Activated CD4-positive, alpha-beta memory T cell treated with anti-CD3 and anti-CD28 coated beads for 36 hours (primary cell): Measurements from ENCODE around the gene A4GALT. TPM values are rescaled to one million over a fixed set of nuclear protein-coding genes. Genes with fewer than 3 reads are reported as not detected.

Source experiments
- CTCF ChIA-PET: fragments of 350-600 bp; sonication (Branson Sonifier 250); formaldehyde crosslinking; loops from one replicate; lab custom pipeline; 2021; ENCODE audit warnings: antibody characterized with exemption, inconsistent platforms; lab: Charles Lee
- POLR2A ChIA-PET: fragments of 350-600 bp; sonication (Branson Sonifier 250); formaldehyde crosslinking; loops from one replicate; lab custom pipeline; 2021; ENCODE audit warnings: antibody characterized with exemption; lab: Charles Lee
- DNase-seq: peaks from one replicate; pipeline ENCODE4 v3.0.0-alpha.2; 2020
- H3K27ac Mint-ChIP-seq: one replicate; pipeline ENCODE4 v1.8.0; 2021; ENCODE audit warnings: mixed read lengths
- H3K27me3 Mint-ChIP-seq: one replicate; pipeline ENCODE4 v1.8.0; 2021; ENCODE audit warnings: mixed read lengths
- H3K36me3 Mint-ChIP-seq: one replicate; pipeline ENCODE4 v1.8.0; 2021; ENCODE audit warnings: mixed read lengths
- H3K4me1 Mint-ChIP-seq: one replicate; pipeline ENCODE4 v1.8.0; 2021; ENCODE audit warnings: low read depth, mixed read lengths
- H3K4me3 Mint-ChIP-seq: one replicate; pipeline ENCODE4 v1.8.0; 2021; ENCODE audit warnings: mild to moderate bottlenecking, mixed read lengths
- H3K9me3 Mint-ChIP-seq: one replicate; pipeline ENCODE4 v1.8.0; 2021; ENCODE audit warnings: mixed read lengths
- intact Hi-C: fragments of 100-400 bp; cut with micrococcal nuclease; formaldehyde crosslinking; loops from one replicate; pipeline ENCODE4 v1.15.1; 2023
- total RNA-seq, 2 experiments: library from RNA; stranded (reverse); gene quantifications; one replicate each; pipeline ENCODE4 v1.2.3, GENCODE V29; 2021

The A4GALT gene
- total RNA-seq, 2 experiments from 2014 or later = not detected

GRCh38 chr22:42696331-42696967 is 24.2 kb downstream of the A4GALT start:
- Mint-ChIP-seq H3K4me1 (no peaks in the 10 kb centered on the region), H3K9me3 (no peaks in the 10 kb centered on the region), H3K27me3 (no peaks in the 10 kb centered on the region), H3K36me3 (no peaks in the 10 kb centered on the region), H3K27ac (no peak overlapping the region), H3K4me3 (no peak overlapping the region)
- intact Hi-C loops = no loop called here
- no peak for DNase-seq
- ChIA-PET POLR2A (no interaction called here), CTCF (no interaction called here)

GRCh38 chr22:42695294-42695693 is 25.4 kb downstream of the A4GALT start:
- H3K4me1 Mint-ChIP-seq = no peaks in the 10 kb centered on the region
- H3K9me3 Mint-ChIP-seq = no peaks in the 10 kb centered on the region
- no peaks in the 10 kb centered on the region for H3K36me3 Mint-ChIP-seq
- POLR2A ChIA-PET = no interaction called here
- H3K4me3 Mint-ChIP-seq = no peak overlapping the region
- intact Hi-C loops = no loop called here
- no peaks in the 10 kb centered on the region for H3K27me3 Mint-ChIP-seq
- H3K27ac Mint-ChIP-seq = no peak overlapping the region
- CTCF ChIA-PET = no interaction called here
- DNase-seq = no peak

- intact Hi-C loops = no loop called here
- Mint-ChIP-seq H3K36me3 (no peaks in the 10 kb centered on the region), H3K27ac (no peak overlapping the region), H3K4me1 (no peaks in the 10 kb centered on the region), H3K4me3 (no peak overlapping the region), H3K27me3 (no peaks in the 10 kb centered on the region), H3K9me3 (no peaks in the 10 kb centered on the region)
- DNase-seq = no peak
- POLR2A ChIA-PET = no interaction called here
- CTCF ChIA-PET = no interaction called here
These were observed 26.6 kb downstream of the A4GALT start for GRCh38 chr22:42693763-42694683.

GRCh38 chr22:42693055-42693762 is 27.5 kb downstream of the A4GALT start:
- POLR2A ChIA-PET = no interaction called here
- Mint-ChIP-seq H3K4me1 (no peaks in the 10 kb centered on the region), H3K36me3 (no peaks in the 10 kb centered on the region), H3K9me3 (no peaks in the 10 kb centered on the region), H3K27ac (no peak overlapping the region), H3K27me3 (no peaks in the 10 kb centered on the region), H3K4me3 (no peak overlapping the region)
- DNase-seq = no peak
- intact Hi-C loops = no loop called here
- CTCF ChIA-PET = interaction anchor here (0.8 kb wide), 1 partner anchor 30 kb away, joined by 3 read pairs; no protein-coding TSS in a partner anchor

- no peaks in the 10 kb centered on the region for H3K4me1 Mint-ChIP-seq
- DNase-seq = no peak
- CTCF ChIA-PET = interaction anchor here (0.8 kb wide), 1 partner anchor 29 kb away, joined by 3 read pairs; no protein-coding TSS in a partner anchor
These were observed 28.2 kb downstream of the A4GALT start for GRCh38 chr22:42692239-42693054.

GRCh38 chr22:42691440-42691839 is 29.2 kb downstream of the A4GALT start:
- Mint-ChIP-seq H3K9me3 (no peaks in the 10 kb centered on the region), H3K27me3 (no peaks in the 10 kb centered on the region), H3K4me3 (no peak overlapping the region), H3K36me3 (no peaks in the 10 kb centered on the region), H3K27ac (no peak overlapping the region), H3K4me1 (no peaks in the 10 kb centered on the region)
- intact Hi-C loops = no loop called here
- ChIA-PET POLR2A (no interaction called here), CTCF (no interaction called here)
- DNase-seq = no peak

More at GRCh38 chr22:42692239-42693054, 28.2 kb downstream of the A4GALT start:
- H3K9me3 Mint-ChIP-seq = no peaks in the 10 kb centered on the region
- H3K36me3 Mint-ChIP-seq = no peaks in the 10 kb centered on the region
- no peak overlapping the region for H3K27ac Mint-ChIP-seq
- intact Hi-C loops = no loop called here
- POLR2A ChIA-PET = no interaction called here
- H3K27me3 Mint-ChIP-seq = no peaks in the 10 kb centered on the region
- H3K4me3 Mint-ChIP-seq = no peak overlapping the region

- intact Hi-C loops = no loop called here
- ChIA-PET POLR2A (no interaction called here), CTCF (no interaction called here)
- no peak for DNase-seq
- Mint-ChIP-seq H3K4me1 (no peaks in the 10 kb centered on the region), H3K4me3 (no peak overlapping the region), H3K36me3 (no peaks in the 10 kb centered on the region), H3K9me3 (no peaks in the 10 kb centered on the region), H3K27ac (no peak overlapping the region), H3K27me3 (no peaks in the 10 kb centered on the region)
These were observed 32.1 kb downstream of the A4GALT start for GRCh38 chr22:42688241-42689211.

- Mint-ChIP-seq H3K4me3 (no peak overlapping the region), H3K9me3 (no peaks in the 10 kb centered on the region), H3K27ac (no peak overlapping the region), H3K4me1 (no peaks in the 10 kb centered on the region), H3K36me3 (no peaks in the 10 kb centered on the region), H3K27me3 (no peaks in the 10 kb centered on the region)
- intact Hi-C loops = no loop called here
- DNase-seq = no peak
- POLR2A ChIA-PET = no interaction called here
- CTCF ChIA-PET = interaction anchor here (0.8 kb wide), 1 partner anchor 24 kb away, joined by 3 read pairs; no protein-coding TSS in a partner anchor
These were observed 33.7 kb downstream of the A4GALT start for GRCh38 chr22:42686756-42687491.

GRCh38 chr22:42685941-42686653 is 34.6 kb downstream of the A4GALT start:
- no peaks in the 10 kb centered on the region for H3K9me3 Mint-ChIP-seq
- CTCF ChIA-PET = no interaction called here
- H3K27me3 Mint-ChIP-seq = no peaks in the 10 kb centered on the region

More at GRCh38 chr22:42685941-42686653, 34.6 kb downstream of the A4GALT start:
- intact Hi-C loops = no loop called here
- H3K4me1 Mint-ChIP-seq = no peaks in the 10 kb centered on the region
- DNase-seq = no peak
- H3K36me3 Mint-ChIP-seq = no peaks in the 10 kb centered on the region
- no peak overlapping the region for H3K27ac Mint-ChIP-seq
- POLR2A ChIA-PET = no interaction called here
- H3K4me3 Mint-ChIP-seq = no peak overlapping the region
